Nephron (organoid): ENCODE measurements around the gene DNMT3A.

Experiments
- H3K27ac Mint-ChIP-seq, 3 experiments: 2 replicates each; pipeline ENCODE4 v1.8.0; 2020; ENCODE audit warnings: mixed read lengths in 3 of 3, mild to moderate bottlenecking in 2 of 3, moderate library complexity in 1 of 3
- H3K27me3 Mint-ChIP-seq: 2 replicates; pipeline ENCODE4 v1.8.0; 2021; ENCODE audit warnings: low read depth, mild to moderate bottlenecking, moderate library complexity, mixed read lengths
- H3K36me3 Mint-ChIP-seq: 2 replicates; pipeline ENCODE4 v1.8.0; 2020; ENCODE audit warnings: low read depth, mixed read lengths
- H3K4me1 Mint-ChIP-seq: 2 replicates; pipeline ENCODE4 v1.8.0; 2020; ENCODE audit warnings: mixed read lengths
- H3K4me3 Mint-ChIP-seq, 3 experiments: 2 replicates each; pipeline ENCODE4 v1.8.0; 2020; ENCODE audit warnings: mild to moderate bottlenecking in 3 of 3, mixed read lengths in 3 of 3, moderate library complexity in 2 of 3
- H3K9me3 Mint-ChIP-seq: 2 replicates; pipeline ENCODE4 v1.8.0; 2020; ENCODE audit warnings: mixed read lengths
- TF ChIP-seq, protein P1 (sequence below), 3 experiments: fragments of 200-600 bp; sonication (generic); IDR thresholded peaks; one replicate each; pipeline ENCODE4 v1.5.0; 2021; ENCODE audit warnings: antibody characterized with exemption in 3 of 3; ENCODE audit not compliant: unreplicated experiment in 3 of 3

DNMT3A gene

DNA sequence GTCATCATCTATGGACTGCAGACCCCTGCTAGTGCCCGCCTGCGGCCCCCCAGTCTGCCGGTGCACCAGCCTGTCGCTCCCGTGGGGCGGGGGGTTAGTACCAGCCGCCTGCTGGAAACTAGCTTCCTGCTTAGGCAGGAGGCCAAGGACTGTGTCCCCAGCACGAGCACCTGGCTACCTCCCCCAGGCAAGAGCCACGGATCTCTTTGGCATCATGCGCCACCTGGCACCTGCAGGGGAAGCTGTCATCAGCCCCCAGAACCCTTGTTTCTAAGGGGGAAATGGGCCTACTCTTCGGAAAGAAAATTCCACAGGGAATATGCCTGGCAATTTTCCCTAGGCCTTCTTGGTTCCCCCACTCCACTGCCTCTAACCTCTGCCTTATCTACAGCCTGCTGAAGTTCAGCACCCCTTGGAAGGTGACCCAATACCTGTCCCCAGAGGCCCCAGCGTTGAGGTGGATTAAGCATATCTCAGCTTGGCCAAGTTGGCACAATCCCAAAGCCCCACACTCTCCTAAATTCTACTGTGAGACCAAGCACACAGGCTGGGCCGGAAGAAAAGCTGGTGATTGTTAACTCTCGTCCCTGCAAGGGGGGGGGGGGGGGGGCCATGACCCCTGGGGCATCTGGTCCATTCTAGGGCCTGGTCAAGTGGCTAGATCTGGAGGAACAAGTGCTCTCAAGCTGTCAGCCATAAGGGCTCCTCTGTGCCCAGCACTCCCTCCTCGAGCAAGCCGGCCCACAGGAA lies 111.4 kb downstream of the DNMT3A start:
- H3K27ac Mint-ChIP-seq, result peak overlapping the region in 2 of 3 experiments; percentile 82 to 85
- H3K4me1 Mint-ChIP-seq, result peaks cover 32% of the 10 kb centered on the region
- H3K4me3 Mint-ChIP-seq, result no peak overlapping the region
- H3K27me3 Mint-ChIP-seq, result peaks cover 3% of the 10 kb centered on the region
- TF ChIP-seq, protein P1, sequence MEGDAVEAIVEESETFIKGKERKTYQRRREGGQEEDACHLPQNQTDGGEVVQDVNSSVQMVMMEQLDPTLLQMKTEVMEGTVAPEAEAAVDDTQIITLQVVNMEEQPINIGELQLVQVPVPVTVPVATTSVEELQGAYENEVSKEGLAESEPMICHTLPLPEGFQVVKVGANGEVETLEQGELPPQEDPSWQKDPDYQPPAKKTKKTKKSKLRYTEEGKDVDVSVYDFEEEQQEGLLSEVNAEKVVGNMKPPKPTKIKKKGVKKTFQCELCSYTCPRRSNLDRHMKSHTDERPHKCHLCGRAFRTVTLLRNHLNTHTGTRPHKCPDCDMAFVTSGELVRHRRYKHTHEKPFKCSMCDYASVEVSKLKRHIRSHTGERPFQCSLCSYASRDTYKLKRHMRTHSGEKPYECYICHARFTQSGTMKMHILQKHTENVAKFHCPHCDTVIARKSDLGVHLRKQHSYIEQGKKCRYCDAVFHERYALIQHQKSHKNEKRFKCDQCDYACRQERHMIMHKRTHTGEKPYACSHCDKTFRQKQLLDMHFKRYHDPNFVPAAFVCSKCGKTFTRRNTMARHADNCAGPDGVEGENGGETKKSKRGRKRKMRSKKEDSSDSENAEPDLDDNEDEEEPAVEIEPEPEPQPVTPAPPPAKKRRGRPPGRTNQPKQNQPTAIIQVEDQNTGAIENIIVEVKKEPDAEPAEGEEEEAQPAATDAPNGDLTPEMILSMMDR (IDR thresholded peaks at IDR 0.05; ENCODE audit: unreplicated experiment in 3 of 3), result no peak
- no peaks in the 10 kb centered on the region for H3K9me3 Mint-ChIP-seq
- peaks cover 37% of the 10 kb centered on the region for H3K36me3 Mint-ChIP-seq

DNA sequence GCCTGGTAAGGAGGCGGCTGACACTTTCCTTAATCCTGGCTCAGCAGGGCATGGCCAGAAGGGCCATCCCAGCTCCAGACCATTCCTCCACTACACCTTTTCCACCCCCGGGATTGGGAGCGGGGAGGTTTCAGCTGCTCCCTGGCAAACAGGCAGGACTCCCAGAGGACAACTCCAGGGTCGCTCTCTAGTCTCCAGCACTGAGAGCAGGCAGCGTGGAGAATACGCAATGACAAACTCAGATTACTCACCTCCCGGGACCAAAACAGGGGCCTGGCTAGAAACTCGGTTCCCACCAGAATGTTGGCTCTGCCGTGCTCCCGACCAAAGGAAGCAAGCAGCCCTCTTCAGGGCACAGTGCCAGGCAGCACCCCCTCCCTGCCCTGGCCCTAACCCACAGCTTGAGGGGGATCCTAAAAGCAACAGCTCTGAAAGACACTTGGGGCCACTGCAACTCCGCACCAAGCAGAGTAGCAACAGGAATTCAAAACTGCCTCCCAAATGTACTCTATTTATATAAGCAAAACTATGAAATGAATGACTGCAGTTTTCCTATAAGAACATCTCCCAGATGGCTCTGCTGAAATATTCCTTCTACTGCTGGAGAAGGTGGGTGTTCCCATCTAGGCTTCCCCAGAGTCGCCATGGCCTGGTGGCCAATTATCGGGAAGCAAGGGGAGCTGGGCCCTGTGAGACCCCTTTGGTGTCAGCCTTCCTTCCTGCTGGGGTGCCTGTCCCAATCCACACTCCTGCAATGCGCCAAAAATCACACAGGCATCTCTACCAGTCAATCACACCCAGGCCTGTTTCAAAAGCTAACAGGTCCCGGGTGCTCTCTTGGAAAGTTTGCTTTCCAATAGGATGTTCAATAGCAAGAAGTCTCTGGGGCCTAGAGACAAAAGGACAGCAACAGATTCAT lies 112.2 kb downstream of the DNMT3A start:
- Mint-ChIP-seq H3K4me1 (peaks cover 32% of the 10 kb centered on the region), H3K4me3 (no peak overlapping the region), H3K27ac (peak overlapping the region; percentile 82 to 90 (median 85)), H3K36me3 (peaks cover 29% of the 10 kb centered on the region), H3K27me3 (peaks cover 3% of the 10 kb centered on the region), H3K9me3 (no peaks in the 10 kb centered on the region)
- TF ChIP-seq, protein P1 (IDR thresholded peaks at IDR 0.05; ENCODE audit: unreplicated experiment in 3 of 3), result no peak

DNA sequence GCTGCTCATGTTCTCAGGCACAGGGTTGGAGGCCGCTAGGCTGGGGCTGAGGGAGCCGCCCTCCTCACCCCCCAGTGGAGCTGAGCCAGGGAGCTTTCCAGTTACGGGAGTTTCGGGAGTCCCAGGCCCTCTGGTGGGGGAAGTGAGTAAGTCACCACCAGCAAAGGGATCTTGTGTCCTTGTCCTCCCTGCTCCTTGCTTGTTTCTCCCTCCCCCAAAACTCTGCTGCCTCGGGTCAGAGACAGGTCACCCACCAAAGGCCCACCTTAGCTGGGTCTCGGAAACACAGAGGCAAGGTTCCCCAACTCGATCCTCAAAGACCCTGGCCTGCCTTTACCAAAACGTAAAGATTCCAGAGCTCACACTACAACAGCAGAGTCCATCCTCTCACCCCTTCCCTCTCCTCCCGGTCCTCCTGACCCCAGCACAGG lies 112.9 kb downstream of the DNMT3A start:
- H3K4me3 Mint-ChIP-seq, result peak overlapping the region in 1 of 3 experiments; percentile 34
- no peaks in the 10 kb centered on the region for H3K9me3 Mint-ChIP-seq
- TF ChIP-seq, protein P1 (IDR thresholded peaks at IDR 0.05; ENCODE audit: unreplicated experiment in 3 of 3), result peak; percentile 62 to 73 (median 70)
- no peaks in the 10 kb centered on the region for H3K27me3 Mint-ChIP-seq
- H3K36me3 Mint-ChIP-seq, result peaks cover 23% of the 10 kb centered on the region
- peak overlapping the region; percentile 82 to 90 (median 85) for H3K27ac Mint-ChIP-seq
- H3K4me1 Mint-ChIP-seq, result peaks cover 28% of the 10 kb centered on the region

DNA sequence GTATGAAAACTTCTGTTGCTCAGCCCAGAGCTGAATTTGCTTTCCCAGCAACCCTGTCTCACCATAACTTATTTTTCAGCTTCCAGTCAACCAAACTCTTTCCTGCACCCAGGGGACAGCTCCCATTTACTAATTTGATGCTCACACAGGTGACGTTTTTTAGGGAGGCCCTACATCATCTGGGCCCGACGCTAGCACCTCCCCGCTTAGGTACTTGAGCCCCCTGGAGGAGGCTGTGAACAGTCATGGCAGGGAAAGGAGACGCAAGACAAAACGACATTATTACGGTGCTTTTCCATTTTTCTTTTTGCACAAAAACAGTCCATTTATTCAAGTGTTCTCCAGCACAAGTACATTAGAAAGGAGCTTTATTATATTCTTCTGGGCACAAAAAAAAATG lies 114.1 kb downstream of the DNMT3A start:
- Mint-ChIP-seq H3K27me3 (no peaks in the 10 kb centered on the region), H3K27ac (peak overlapping the region in 2 of 3 experiments; percentile 17 to 61), H3K36me3 (peaks cover 11% of the 10 kb centered on the region), H3K9me3 (no peaks in the 10 kb centered on the region), H3K4me1 (peaks cover 26% of the 10 kb centered on the region), H3K4me3 (no peak overlapping the region)
- TF ChIP-seq, protein P1 (IDR thresholded peaks at IDR 0.05; ENCODE audit: unreplicated experiment in 3 of 3), result no peak

DNA sequence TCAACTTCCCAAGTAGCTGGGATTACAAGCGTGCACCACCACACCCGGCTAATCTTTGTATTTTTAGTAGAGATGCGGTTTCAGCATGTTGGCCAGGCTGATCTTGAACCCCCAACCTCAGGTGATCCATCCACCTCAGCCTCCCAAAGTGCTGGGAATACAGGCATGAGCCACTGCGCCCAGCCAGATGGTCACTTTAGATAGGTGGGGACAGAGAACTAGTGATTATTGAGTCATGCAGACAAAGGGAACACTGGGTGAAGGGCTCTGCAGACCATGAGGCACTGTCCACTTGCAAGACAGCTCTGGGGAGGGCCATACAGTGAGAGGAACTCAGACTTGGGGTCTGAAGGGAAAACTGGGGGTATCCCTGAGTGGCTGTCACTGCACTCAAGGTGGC lies 114.9 kb downstream of the DNMT3A start:
- H3K27me3 Mint-ChIP-seq, result peaks cover 2% of the 10 kb centered on the region
- TF ChIP-seq, protein P1 (IDR thresholded peaks at IDR 0.05; ENCODE audit: unreplicated experiment in 3 of 3), result no peak
- no peak overlapping the region for H3K4me3 Mint-ChIP-seq
- peaks cover 4% of the 10 kb centered on the region for H3K36me3 Mint-ChIP-seq
- no peak overlapping the region for H3K27ac Mint-ChIP-seq
- H3K9me3 Mint-ChIP-seq, result no peaks in the 10 kb centered on the region
- peaks cover 22% of the 10 kb centered on the region for H3K4me1 Mint-ChIP-seq
